H1 (cell line): ENCODE measurements around the gene ARPIN.

Experiments used
- CEBPB ChIP-seq: IDR thresholded peaks from 2 replicates; pipeline ENCODE4 v1.6.1; 2012; ENCODE audit warnings: low read depth, low read length
- CHD2 ChIP-seq: IDR thresholded peaks from 2 replicates; pipeline ENCODE4 v1.6.1; 2012; ENCODE audit warnings: low read length, improper control_type of control experiment
- EGR1 ChIP-seq: IDR thresholded peaks from 2 replicates; pipeline ENCODE4 v1.6.1; 2011; ENCODE audit warnings: low read depth, low read length, borderline replicate concordance
- EZH2 ChIP-seq: fragments of 200-600 bp; sonication (generic); IDR thresholded peaks from 2 replicates; pipeline ENCODE4 v1.7.1; 2012; ENCODE audit warnings: low read depth, mild to moderate bottlenecking, moderate library complexity, low read length, inconsistent platforms; ENCODE audit not compliant: severe bottlenecking
- JUND ChIP-seq: IDR thresholded peaks from 2 replicates; pipeline ENCODE4 v1.6.1; 2011; ENCODE audit warnings: mild to moderate bottlenecking, improper control_type of control experiment, low read length
- KDM5A ChIP-seq: fragments of 200-600 bp; IDR thresholded peaks from 2 replicates; pipeline ENCODE4 v1.7.1; 2012; ENCODE audit warnings: mild to moderate bottlenecking, low read length, inconsistent platforms, mixed read lengths
- POLR2A ChIP-seq, 2 experiments: IDR thresholded peaks; 1 replicate in 1 of 2; 2 replicates in 1 of 2; pipeline ENCODE4 v1.6.1; 2011; ENCODE audit warnings: low read depth in 2 of 2, low read length in 2 of 2, mild to moderate bottlenecking in 2 of 2; ENCODE audit errors: control extremely low read depth in 1 of 2
- POLR2AphosphoS5 ChIP-seq: IDR thresholded peaks from 2 replicates; pipeline ENCODE4 v1.6.1; 2011; ENCODE audit warnings: low read depth, low read length
- TAF1 ChIP-seq: IDR thresholded peaks from 2 replicates; pipeline ENCODE4 v1.6.1; 2011; ENCODE audit warnings: mild to moderate bottlenecking, low read depth, low read length
- TEAD4 ChIP-seq: IDR thresholded peaks from 2 replicates; pipeline ENCODE4 v1.6.1; 2012; ENCODE audit warnings: low read depth, low read length, inconsistent platforms, mixed read lengths
- YY1 ChIP-seq: IDR thresholded peaks from 2 replicates; pipeline ENCODE4 v1.6.1; 2011; ENCODE audit warnings: low read depth, mild to moderate bottlenecking, low read length
- TF ChIP-seq, protein P1 (sequence below), 3 experiments: IDR thresholded peaks; 1 replicate in 2 of 3; 2 replicates in 1 of 3; pipeline versions ENCODE4 v1.5.1 to v1.6.1; 2011; ENCODE audit warnings: low read length in 3 of 3, mild to moderate bottlenecking in 3 of 3, inconsistent platforms in 2 of 3, low read depth in 1 of 3, moderate library complexity in 1 of 3; ENCODE audit not compliant: insufficient read depth in 1 of 3; ENCODE audit errors: control extremely low read depth in 1 of 3
- TF ChIP-seq, protein P2 (sequence below): fragments of 300-600 bp; sonication (generic); IDR thresholded peaks from 2 replicates; pipeline ENCODE4 v1.7.1; 2012; ENCODE audit warnings: low read length, moderate library complexity, mild to moderate bottlenecking, inconsistent platforms; ENCODE audit not compliant: insufficient replicate concordance

GRCh38 chr15:89857673-89858072, 55.1 kb downstream of the ARPIN start:
- no peak for TF ChIP-seq EZH2
- no peak for TF ChIP-seq POLR2A (IDR thresholded peaks at IDR 0.05; ENCODE audit: control extremely low read depth in 1 of 2, low read depth in 2 of 2, low read length in 2 of 2)
- TF ChIP-seq, protein P1, sequence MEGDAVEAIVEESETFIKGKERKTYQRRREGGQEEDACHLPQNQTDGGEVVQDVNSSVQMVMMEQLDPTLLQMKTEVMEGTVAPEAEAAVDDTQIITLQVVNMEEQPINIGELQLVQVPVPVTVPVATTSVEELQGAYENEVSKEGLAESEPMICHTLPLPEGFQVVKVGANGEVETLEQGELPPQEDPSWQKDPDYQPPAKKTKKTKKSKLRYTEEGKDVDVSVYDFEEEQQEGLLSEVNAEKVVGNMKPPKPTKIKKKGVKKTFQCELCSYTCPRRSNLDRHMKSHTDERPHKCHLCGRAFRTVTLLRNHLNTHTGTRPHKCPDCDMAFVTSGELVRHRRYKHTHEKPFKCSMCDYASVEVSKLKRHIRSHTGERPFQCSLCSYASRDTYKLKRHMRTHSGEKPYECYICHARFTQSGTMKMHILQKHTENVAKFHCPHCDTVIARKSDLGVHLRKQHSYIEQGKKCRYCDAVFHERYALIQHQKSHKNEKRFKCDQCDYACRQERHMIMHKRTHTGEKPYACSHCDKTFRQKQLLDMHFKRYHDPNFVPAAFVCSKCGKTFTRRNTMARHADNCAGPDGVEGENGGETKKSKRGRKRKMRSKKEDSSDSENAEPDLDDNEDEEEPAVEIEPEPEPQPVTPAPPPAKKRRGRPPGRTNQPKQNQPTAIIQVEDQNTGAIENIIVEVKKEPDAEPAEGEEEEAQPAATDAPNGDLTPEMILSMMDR (IDR thresholded peaks at IDR 0.05; ENCODE audit: control extremely low read depth in 1 of 3, insufficient read depth in 1 of 3, low read depth in 1 of 3, low read length in 3 of 3) = no peak
- no peak for TF ChIP-seq YY1
- no peak for TF ChIP-seq POLR2AphosphoS5
- TF ChIP-seq KDM5A = no peak
- TF ChIP-seq CHD2 = no peak
- TF ChIP-seq EGR1 = no peak
- no peak for TF ChIP-seq JUND
- TF ChIP-seq TAF1 = no peak
- TF ChIP-seq TEAD4 = no peak
- TF ChIP-seq, protein P2, sequence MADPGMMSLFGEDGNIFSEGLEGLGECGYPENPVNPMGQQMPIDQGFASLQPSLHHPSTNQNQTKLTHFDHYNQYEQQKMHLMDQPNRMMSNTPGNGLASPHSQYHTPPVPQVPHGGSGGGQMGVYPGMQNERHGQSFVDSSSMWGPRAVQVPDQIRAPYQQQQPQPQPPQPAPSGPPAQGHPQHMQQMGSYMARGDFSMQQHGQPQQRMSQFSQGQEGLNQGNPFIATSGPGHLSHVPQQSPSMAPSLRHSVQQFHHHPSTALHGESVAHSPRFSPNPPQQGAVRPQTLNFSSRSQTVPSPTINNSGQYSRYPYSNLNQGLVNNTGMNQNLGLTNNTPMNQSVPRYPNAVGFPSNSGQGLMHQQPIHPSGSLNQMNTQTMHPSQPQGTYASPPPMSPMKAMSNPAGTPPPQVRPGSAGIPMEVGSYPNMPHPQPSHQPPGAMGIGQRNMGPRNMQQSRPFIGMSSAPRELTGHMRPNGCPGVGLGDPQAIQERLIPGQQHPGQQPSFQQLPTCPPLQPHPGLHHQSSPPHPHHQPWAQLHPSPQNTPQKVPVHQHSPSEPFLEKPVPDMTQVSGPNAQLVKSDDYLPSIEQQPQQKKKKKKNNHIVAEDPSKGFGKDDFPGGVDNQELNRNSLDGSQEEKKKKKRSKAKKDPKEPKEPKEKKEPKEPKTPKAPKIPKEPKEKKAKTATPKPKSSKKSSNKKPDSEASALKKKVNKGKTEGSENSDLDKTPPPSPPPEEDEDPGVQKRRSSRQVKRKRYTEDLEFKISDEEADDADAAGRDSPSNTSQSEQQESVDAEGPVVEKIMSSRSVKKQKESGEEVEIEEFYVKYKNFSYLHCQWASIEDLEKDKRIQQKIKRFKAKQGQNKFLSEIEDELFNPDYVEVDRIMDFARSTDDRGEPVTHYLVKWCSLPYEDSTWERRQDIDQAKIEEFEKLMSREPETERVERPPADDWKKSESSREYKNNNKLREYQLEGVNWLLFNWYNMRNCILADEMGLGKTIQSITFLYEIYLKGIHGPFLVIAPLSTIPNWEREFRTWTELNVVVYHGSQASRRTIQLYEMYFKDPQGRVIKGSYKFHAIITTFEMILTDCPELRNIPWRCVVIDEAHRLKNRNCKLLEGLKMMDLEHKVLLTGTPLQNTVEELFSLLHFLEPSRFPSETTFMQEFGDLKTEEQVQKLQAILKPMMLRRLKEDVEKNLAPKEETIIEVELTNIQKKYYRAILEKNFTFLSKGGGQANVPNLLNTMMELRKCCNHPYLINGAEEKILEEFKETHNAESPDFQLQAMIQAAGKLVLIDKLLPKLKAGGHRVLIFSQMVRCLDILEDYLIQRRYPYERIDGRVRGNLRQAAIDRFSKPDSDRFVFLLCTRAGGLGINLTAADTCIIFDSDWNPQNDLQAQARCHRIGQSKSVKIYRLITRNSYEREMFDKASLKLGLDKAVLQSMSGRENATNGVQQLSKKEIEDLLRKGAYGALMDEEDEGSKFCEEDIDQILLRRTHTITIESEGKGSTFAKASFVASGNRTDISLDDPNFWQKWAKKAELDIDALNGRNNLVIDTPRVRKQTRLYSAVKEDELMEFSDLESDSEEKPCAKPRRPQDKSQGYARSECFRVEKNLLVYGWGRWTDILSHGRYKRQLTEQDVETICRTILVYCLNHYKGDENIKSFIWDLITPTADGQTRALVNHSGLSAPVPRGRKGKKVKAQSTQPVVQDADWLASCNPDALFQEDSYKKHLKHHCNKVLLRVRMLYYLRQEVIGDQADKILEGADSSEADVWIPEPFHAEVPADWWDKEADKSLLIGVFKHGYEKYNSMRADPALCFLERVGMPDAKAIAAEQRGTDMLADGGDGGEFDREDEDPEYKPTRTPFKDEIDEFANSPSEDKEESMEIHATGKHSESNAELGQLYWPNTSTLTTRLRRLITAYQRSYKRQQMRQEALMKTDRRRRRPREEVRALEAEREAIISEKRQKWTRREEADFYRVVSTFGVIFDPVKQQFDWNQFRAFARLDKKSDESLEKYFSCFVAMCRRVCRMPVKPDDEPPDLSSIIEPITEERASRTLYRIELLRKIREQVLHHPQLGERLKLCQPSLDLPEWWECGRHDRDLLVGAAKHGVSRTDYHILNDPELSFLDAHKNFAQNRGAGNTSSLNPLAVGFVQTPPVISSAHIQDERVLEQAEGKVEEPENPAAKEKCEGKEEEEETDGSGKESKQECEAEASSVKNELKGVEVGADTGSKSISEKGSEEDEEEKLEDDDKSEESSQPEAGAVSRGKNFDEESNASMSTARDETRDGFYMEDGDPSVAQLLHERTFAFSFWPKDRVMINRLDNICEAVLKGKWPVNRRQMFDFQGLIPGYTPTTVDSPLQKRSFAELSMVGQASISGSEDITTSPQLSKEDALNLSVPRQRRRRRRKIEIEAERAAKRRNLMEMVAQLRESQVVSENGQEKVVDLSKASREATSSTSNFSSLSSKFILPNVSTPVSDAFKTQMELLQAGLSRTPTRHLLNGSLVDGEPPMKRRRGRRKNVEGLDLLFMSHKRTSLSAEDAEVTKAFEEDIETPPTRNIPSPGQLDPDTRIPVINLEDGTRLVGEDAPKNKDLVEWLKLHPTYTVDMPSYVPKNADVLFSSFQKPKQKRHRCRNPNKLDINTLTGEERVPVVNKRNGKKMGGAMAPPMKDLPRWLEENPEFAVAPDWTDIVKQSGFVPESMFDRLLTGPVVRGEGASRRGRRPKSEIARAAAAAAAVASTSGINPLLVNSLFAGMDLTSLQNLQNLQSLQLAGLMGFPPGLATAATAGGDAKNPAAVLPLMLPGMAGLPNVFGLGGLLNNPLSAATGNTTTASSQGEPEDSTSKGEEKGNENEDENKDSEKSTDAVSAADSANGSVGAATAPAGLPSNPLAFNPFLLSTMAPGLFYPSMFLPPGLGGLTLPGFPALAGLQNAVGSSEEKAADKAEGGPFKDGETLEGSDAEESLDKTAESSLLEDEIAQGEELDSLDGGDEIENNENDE = no peak
- TF ChIP-seq CEBPB = no peak
